GM12874 (cell line): ENCODE data around the gene PLAAT4.

Experiments used
- TF ChIP-seq, protein P1 (sequence below): IDR thresholded peaks from 2 replicates; pipeline ENCODE4 v1.5.1; 2011; ENCODE audit warnings: low read depth, mild to moderate bottlenecking, control low read depth, low read length, moderate library complexity; ENCODE audit not compliant: insufficient read depth

Gene PLAAT4

DNA sequence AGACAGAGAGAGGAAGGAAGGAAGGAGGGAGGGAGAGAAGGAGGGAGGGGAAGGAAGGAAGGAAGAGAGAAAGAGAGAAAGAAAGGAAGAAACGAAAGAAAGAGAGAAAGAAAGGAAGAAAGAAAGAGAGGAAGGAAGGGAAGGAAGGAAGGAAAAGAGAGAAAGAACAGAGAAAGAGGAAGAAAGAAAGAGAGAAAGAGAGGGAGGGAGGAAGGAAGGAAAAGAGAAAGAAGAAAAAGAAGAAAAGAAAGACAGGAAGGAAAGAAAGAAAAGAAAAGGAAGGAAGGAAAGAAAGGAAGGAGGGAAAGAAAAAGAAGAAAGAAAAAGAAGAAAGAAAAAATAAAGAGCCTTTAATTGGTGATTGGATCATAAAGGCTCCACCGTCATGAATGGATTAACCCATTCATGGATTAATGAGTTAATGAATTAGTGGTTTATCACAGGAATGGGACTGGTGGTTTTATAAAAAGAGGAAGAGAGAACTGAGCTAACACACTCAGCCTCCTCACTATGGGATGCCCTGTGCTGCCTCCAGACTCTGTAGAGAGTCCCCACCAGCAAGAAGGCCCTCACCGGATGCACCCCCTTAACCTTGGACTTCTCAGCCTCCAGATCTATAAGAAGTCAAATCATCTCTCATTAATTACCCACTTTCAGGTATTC lies 35.5 kb downstream of the PLAAT4 start:
- TF ChIP-seq, protein P1, sequence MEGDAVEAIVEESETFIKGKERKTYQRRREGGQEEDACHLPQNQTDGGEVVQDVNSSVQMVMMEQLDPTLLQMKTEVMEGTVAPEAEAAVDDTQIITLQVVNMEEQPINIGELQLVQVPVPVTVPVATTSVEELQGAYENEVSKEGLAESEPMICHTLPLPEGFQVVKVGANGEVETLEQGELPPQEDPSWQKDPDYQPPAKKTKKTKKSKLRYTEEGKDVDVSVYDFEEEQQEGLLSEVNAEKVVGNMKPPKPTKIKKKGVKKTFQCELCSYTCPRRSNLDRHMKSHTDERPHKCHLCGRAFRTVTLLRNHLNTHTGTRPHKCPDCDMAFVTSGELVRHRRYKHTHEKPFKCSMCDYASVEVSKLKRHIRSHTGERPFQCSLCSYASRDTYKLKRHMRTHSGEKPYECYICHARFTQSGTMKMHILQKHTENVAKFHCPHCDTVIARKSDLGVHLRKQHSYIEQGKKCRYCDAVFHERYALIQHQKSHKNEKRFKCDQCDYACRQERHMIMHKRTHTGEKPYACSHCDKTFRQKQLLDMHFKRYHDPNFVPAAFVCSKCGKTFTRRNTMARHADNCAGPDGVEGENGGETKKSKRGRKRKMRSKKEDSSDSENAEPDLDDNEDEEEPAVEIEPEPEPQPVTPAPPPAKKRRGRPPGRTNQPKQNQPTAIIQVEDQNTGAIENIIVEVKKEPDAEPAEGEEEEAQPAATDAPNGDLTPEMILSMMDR: no peak

- TF ChIP-seq, protein P1: no peak
Measured at GRCh38 chr11:63573881-63574855, 37.6 kb downstream of the PLAAT4 start.

DNA sequence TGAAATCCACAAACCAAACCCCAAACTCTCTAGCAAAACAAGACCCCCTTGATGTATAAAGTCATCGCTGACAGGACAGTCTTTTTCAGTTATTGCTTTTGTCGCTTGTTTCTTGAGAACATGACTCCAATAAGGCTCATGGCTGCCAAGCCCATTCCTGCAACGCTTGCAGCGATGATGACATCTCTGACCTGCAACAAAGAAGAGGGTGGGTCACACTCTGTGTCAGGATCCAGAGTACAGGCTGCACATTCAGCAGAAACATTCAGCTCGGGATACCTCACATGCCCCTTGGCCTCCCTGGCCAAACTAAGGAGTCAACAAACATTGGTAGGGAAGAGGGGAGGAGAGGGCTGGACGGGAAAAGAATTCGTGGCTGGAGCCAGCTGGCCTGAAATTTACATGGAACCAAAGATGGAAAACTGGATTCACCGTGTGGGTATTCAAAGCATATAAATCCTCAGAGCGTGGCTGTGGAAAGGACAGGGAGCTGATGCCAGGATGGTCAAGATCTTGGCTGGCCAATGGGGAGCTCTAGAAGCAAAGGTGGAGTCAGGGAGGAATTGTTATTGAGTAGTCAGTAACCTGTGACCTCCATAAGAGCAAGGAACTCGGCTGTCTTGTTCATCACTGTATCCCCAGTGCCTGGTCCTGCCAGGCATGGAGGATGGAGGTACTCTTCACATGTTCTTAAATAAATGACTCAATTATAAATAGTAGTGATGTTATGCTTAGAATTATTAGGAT lies 38.4 kb downstream of the PLAAT4 start:
- TF ChIP-seq, protein P1: no peak

GRCh38 chr11:63583357-63583677 lies 46.7 kb downstream of the PLAAT4 start:
- TF ChIP-seq, protein P1: no peak

- TF ChIP-seq, protein P1: no peak
Measured at GRCh38 chr11:63586451-63587166, 50.0 kb downstream of the PLAAT4 start.

DNA sequence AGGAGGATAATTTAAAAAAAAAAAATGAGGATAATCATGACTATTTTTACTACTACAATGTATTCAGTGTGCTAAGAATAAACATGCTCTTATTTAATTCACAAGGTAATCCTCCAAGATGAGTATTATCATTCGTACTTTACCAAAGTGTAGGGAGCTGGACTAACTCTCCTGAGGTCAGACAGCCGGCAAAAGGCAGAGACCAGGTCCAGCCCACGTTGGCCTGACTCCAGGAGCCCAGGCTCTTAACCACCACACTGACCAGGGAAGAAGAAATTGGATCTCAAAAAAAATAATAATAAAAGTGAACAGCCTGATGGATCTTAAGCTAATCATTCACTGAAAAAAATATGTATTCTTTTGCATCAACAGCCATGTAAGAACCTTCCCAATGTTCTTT lies 52.4 kb downstream of the PLAAT4 start:
- TF ChIP-seq, protein P1: no peak
